Measurements from ENCODE around the gene CLSTN1. TPM values are rescaled to one million over a fixed set of nuclear protein-coding genes. Genes with fewer than 3 reads are reported as not detected.

Gene CLSTN1
- total and polyA plus RNA-seq, 2 of the 13 experiments (the other 11 are each of a cell fraction or from before 2014, with no cell fraction given), result 19.7 to 29.8 TPM

DNA sequence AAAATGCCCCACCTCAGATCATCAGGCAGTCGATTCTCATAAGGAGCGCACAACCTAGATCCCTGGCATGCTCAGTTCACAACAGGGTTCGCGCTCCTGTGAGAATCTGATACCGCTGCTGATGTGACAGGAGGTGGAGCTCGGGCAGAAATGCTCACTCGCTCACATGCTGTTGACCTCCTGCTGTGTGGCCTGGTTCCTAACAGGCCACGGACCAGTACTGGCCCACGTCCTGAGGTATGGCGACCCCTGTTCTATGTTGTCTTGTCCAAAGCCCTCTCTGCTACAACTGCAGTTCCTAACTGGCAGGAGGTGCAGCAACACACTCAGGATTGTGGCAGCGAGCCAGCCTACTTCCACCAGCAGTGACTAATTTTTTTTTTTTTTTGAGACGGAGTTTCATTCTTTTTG, 70.6 kb downstream of the CLSTN1 start:
- peaks cover 21 to 48% of the 10 kb centered on the region in 2 experiments for H3K36me3 ChIP-seq (replicated peaks in 1 of 2; ENCODE audit: control insufficient read depth in 1 of 2, insufficient read depth in 2 of 2, low read length in 2 of 2)
- peaks cover 12% of the 10 kb centered on the region for H3K4me1 ChIP-seq (ENCODE audit: insufficient read depth, low read length)
- ATAC-seq (no peak), DNase-seq (ENCODE audit: low spot score) (no peak), FAIRE-seq (no peak)
- H4K20me1 ChIP-seq (ENCODE audit: insufficient read depth, low read length), result no peaks in the 10 kb centered on the region; the same call in 1 of the 2 replicates
- no peak overlapping the region for H3K4me2 ChIP-seq (ENCODE audit: low read depth, low read length)
- TF ChIP-seq MTA3 (CRISPR knock-in tag; IDR thresholded peaks at IDR 0.05), result no peak
- no peak for TF ChIP-seq ZNF253 (CRISPR knock-in tag; IDR thresholded peaks at IDR 0.05; ENCODE audit: borderline replicate concordance)
- TF ChIP-seq, protein P1, sequence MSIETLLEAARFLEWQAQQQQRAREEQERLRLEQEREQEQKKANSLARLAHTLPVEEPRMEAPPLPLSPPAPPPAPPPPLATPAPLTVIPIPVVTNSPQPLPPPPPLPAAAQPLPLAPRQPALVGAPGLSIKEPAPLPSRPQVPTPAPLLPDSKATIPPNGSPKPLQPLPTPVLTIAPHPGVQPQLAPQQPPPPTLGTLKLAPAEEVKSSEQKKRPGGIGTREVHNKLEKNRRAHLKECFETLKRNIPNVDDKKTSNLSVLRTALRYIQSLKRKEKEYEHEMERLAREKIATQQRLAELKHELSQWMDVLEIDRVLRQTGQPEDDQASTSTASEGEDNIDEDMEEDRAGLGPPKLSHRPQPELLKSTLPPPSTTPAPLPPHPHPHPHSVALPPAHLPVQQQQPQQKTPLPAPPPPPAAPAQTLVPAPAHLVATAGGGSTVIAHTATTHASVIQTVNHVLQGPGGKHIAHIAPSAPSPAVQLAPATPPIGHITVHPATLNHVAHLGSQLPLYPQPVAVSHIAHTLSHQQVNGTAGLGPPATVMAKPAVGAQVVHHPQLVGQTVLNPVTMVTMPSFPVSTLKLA (IDR thresholded peaks at IDR 0.05), result no peak
- TF ChIP-seq, protein P2, sequence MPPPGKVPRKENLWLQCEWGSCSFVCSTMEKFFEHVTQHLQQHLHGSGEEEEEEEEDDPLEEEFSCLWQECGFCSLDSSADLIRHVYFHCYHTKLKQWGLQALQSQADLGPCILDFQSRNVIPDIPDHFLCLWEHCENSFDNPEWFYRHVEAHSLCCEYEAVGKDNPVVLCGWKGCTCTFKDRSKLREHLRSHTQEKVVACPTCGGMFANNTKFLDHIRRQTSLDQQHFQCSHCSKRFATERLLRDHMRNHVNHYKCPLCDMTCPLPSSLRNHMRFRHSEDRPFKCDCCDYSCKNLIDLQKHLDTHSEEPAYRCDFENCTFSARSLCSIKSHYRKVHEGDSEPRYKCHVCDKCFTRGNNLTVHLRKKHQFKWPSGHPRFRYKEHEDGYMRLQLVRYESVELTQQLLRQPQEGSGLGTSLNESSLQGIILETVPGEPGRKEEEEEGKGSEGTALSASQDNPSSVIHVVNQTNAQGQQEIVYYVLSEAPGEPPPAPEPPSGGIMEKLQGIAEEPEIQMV (CRISPR knock-in tag; IDR thresholded peaks at IDR 0.05; ENCODE audit: low read depth), result no peak
- TF ChIP-seq, protein P3, sequence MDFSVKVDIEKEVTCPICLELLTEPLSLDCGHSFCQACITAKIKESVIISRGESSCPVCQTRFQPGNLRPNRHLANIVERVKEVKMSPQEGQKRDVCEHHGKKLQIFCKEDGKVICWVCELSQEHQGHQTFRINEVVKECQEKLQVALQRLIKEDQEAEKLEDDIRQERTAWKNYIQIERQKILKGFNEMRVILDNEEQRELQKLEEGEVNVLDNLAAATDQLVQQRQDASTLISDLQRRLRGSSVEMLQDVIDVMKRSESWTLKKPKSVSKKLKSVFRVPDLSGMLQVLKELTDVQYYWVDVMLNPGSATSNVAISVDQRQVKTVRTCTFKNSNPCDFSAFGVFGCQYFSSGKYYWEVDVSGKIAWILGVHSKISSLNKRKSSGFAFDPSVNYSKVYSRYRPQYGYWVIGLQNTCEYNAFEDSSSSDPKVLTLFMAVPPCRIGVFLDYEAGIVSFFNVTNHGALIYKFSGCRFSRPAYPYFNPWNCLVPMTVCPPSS (IDR thresholded peaks at IDR 0.05), result no peak
- no peak for TF ChIP-seq RFX3 (CRISPR knock-in tag; IDR thresholded peaks at IDR 0.05)
- no peak for TF ChIP-seq ZC3H13 (CRISPR knock-in tag; IDR thresholded peaks at IDR 0.05)
- no peak for TF ChIP-seq ZNF598 (CRISPR knock-in tag; IDR thresholded peaks at IDR 0.05; ENCODE audit: borderline replicate concordance)
- TF ChIP-seq, protein P4, sequence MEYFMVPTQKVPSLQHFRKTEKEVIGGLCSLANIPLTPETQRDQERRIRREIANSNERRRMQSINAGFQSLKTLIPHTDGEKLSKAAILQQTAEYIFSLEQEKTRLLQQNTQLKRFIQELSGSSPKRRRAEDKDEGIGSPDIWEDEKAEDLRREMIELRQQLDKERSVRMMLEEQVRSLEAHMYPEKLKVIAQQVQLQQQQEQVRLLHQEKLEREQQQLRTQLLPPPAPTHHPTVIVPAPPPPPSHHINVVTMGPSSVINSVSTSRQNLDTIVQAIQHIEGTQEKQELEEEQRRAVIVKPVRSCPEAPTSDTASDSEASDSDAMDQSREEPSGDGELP (IDR thresholded peaks at IDR 0.05; ENCODE audit: borderline replicate concordance, low read depth), result no peak
- no peak for TF ChIP-seq KMT2B (CRISPR knock-in tag; IDR thresholded peaks at IDR 0.05)
- TF ChIP-seq HNRNPH1 (optimal IDR thresholded peaks at IDR 0.05; ENCODE audit: low read depth, low read length), result no peak
- TF ChIP-seq MIER2 (CRISPR knock-in tag; IDR thresholded peaks at IDR 0.05), result no peak
- TF ChIP-seq NFYB (CRISPR knock-in tag; IDR thresholded peaks at IDR 0.05), result no peak
- H3K27me3 ChIP-seq (ENCODE audit: control insufficient read depth in 1 of 2, insufficient read depth in 2 of 2, low read length in 2 of 2), result no peaks in the 10 kb centered on the region
- intact Hi-C loops (cut with micrococcal nuclease; ENCODE audit: unreplicated experiment), result no loop called here
- 97% methylated on average over 10 of the region's 12 CpGs for WGBS (ENCODE audit: low lambda C conversion rate)
- H3K4me3 ChIP-seq (replicated peaks in 1 of 3; ENCODE audit: insufficient read depth in 1 of 3, low read depth in 2 of 3, low read length in 3 of 3), result no peak overlapping the region
- CTCF ChIA-PET (ENCODE audit: low intra/inter-chr PET ratio, low total read pairs), result no interaction called here
- H3K9me3 ChIP-seq (ENCODE audit: low read length), result no peaks in the 10 kb centered on the region
- H3K79me2 ChIP-seq (ENCODE audit: insufficient read depth, low read length), result peaks cover 4% of the 10 kb centered on the region
- H2AFZ ChIP-seq (ENCODE audit: low read length), result no peak overlapping the region
- in situ Hi-C loops (cut with HindIII; ENCODE audit: extremely low pct_ligation_motif_present, low pct_unique_long_range_greater_than_20kb), result no loop called here
- no TSS peak for BruUV-seq (replicated peaks)
- no peak overlapping the region for H3K9ac ChIP-seq (ENCODE audit: insufficient read depth, low read depth, low read length)
- POLR2A ChIA-PET, result no interaction called here
- H3K27ac ChIP-seq (ENCODE audit: extremely low read length, insufficient read depth, low read length), result no peak overlapping the region

All from HepG2 (cell line).